Left lobe of liver (tissue), 2 donors: ENCODE results near the gene LPXN. TPM values are rescaled to one million over a fixed set of nuclear protein-coding genes. Genes with fewer than 3 reads are reported as not detected.
A peak's percentile ranks its signal among the peaks of the same experiment; 100 is the strongest.

ENCODE experiments used
- ATAC-seq: fragments of 200-7000 bp; cut with Tn5 transposase; one replicate; pipeline ENCODE4 v1.9.1; 2020; ENCODE audit warnings: mild to moderate bottlenecking, moderate library complexity
- DNase-seq: peaks from one replicate; pipeline ENCODE4 v3.0.0-alpha.2; 2020; ENCODE audit warnings: low spot score
- total RNA-seq: library from RNA; stranded (reverse); gene quantifications from one replicate; pipeline ENCODE4 v1.2.1, GENCODE V29; 2021
- donor health status: DM: no; HTN: no; CAD: no; lungs with moderate emphysema.
- donor health status: DM: no; HTN: yes; CAD: no.

The LPXN gene
- total RNA-seq = 3.4 TPM

GRCh38 chr11:58575377-58576020 lies at the start of gene LPXN:
Gene LPXN, minus strand, starts transcription at chr11:58575856. Its CDS starts 84 bp downstream, at chr11:58575772.
- DNase-seq = no peak
- no peak for ATAC-seq

GRCh38 chr11:58625086-58625485 lies 49.4 kb upstream of the LPXN start:
- ATAC-seq = no peak
- DNase-seq = no peak

- ATAC-seq (no peak), DNase-seq (no peak)
Observed at GRCh38 chr11:58622344-58622743, 46.7 kb upstream of the LPXN start, which contains the start of gene CNTF. Gene CNTF, plus strand, starts transcription at chr11:58622665. Its CDS starts 88 bp downstream, at chr11:58622753.

GRCh38 chr11:58621586-58622262 lies 46.1 kb upstream of the LPXN start:
- ATAC-seq = no peak

GRCh38 chr11:58617976-58618557 lies 42.4 kb upstream of the LPXN start:
- no peak for DNase-seq
- ATAC-seq = peak; percentile 81

More at GRCh38 chr11:58621586-58622262, 46.1 kb upstream of the LPXN start:
- DNase-seq = no peak

GRCh38 chr11:58616594-58616993 lies 40.9 kb upstream of the LPXN start:
- ATAC-seq (no peak), DNase-seq (no peak)

GRCh38 chr11:58615559-58615958 lies 39.9 kb upstream of the LPXN start:
- DNase-seq = no peak
- no peak for ATAC-seq

GRCh38 chr11:58613228-58613627 lies 37.6 kb upstream of the LPXN start:
- ATAC-seq (no peak), DNase-seq (no peak)

GRCh38 chr11:58609723-58610122 lies 34.1 kb upstream of the LPXN start:
- DNase-seq (no peak), ATAC-seq (no peak)

GRCh38 chr11:58608331-58608730 lies 32.7 kb upstream of the LPXN start:
- DNase-seq (no peak), ATAC-seq (no peak)

GRCh38 chr11:58606930-58607714 lies 31.5 kb upstream of the LPXN start:
- DNase-seq = no peak
- ATAC-seq = no peak

- ATAC-seq = no peak
Observed at GRCh38 chr11:58600510-58600909, 24.9 kb upstream of the LPXN start.

GRCh38 chr11:58597486-58598144 lies 22.0 kb upstream of the LPXN start:
- DNase-seq = no peak
- ATAC-seq = no peak

More at GRCh38 chr11:58600510-58600909, 24.9 kb upstream of the LPXN start:
- no peak for DNase-seq

- DNase-seq = no peak
- ATAC-seq = no peak
Observed at GRCh38 chr11:58596621-58597020, 21.0 kb upstream of the LPXN start.

GRCh38 chr11:58594826-58595225 lies 19.2 kb upstream of the LPXN start:
- no peak for DNase-seq
- no peak for ATAC-seq

GRCh38 chr11:58592760-58593472 lies 17.3 kb upstream of the LPXN start:
- peak; percentile 65 for DNase-seq
- peak; percentile 76 for ATAC-seq

- ATAC-seq = peak; percentile 91
- DNase-seq = peak; percentile 87
Observed at GRCh38 chr11:58591659-58592058, 16.0 kb upstream of the LPXN start.

GRCh38 chr11:58586998-58587397 lies 11.3 kb upstream of the LPXN start:
- DNase-seq (no peak), ATAC-seq (no peak)

- no peak for ATAC-seq
- DNase-seq = no peak
Observed at GRCh38 chr11:58582437-58582836, 6.8 kb upstream of the LPXN start.

GRCh38 chr11:58580311-58580710 lies 4.7 kb upstream of the LPXN start:
- no peak for DNase-seq
- ATAC-seq = no peak
